Measurements from ENCODE around the gene TSSK3.

- no peak for TF ChIP-seq CTCF (conservative IDR thresholded peaks at IDR 0.05)
- TF ChIP-seq EZH2 (IDR thresholded peaks at IDR 0.05; ENCODE audit: low read depth), result no peak
These were observed 21.1 kb upstream of the TSSK3 start for GRCh38 chr1:32341186-32341757.
